NCI-H2081 treated with DMSO at 0.1 percent for 48 hours (cell line): ENCODE results near the gene MCRIP1.
"Not testable (repeated sequence)": the region's sequence is repeated elsewhere in the genome, so short reads cannot be mapped to it uniquely, and the experiment has no call there.

Source experiments
- DNase-seq: peaks from one replicate; lab custom pipeline; 2025; lab: John Stamatoyannopoulos, UW

MCRIP1 gene

DNA sequence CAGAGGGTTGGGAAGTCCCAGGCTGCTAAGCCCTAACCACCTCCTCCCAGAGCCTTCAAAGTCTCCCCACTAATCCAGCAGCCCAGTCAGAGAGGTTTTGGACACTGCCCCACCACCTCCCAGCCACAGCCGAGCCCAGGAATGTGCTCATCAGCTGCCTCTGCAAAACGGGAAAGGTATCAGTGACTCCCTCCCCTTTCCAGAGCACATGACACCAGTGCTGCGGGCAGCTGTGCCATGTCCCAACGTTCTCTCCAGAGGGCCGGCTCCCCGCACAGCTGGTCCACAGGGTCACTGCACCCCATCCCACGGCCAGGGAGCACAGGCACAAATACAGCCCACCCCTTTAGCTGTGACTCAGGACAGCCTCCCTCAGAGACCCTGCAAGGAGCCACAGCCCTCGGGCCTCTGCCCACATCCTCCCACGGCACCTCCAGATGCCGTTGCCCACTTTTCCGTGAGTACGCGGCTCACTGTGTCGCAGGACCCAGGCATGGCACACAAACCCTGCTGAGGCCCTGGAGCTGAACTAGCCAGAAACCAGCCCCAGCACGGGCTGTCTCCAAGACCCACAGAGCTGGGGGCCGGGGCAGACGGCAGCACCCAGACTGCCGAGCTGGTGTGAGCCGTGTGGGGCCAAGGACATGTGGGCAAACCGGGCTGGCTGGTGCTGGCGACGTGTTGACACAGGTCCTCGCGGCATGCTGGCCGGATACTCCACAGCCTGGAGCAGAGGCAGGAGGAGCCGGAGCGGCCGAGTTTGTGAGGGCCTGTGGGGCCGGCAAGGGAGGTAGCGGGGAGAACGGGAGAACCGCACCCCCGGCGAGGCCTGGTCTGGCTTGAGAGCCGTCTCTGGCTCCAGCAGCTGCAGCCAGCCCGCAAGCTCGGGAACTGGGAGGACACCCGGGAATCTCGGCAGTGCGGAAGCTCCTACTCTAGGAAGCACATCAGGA, 8.0 kb upstream of the MCRIP1 start:
- DNase-seq = no peak

DNA sequence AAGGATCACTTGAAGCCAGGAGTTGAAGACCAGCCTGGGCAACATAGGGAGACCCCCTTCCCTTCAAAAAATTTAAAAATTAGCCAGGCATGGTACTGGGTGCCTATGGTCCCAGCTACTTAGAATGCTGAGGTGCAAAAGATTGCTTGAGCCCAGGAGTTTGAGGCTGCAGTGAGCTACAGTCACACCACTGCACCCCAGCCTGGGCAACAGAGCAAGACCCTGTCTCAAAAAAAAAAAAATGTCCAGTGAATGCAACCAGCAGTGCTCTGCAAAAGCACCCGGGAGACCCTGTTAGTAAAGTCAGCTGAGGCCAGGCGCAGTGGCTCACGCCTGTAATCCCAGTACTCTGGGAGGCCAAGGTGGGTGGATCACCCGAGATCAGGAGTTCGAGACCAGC, 7.0 kb upstream of the MCRIP1 start:
- not testable (repeated sequence) for DNase-seq

DNA sequence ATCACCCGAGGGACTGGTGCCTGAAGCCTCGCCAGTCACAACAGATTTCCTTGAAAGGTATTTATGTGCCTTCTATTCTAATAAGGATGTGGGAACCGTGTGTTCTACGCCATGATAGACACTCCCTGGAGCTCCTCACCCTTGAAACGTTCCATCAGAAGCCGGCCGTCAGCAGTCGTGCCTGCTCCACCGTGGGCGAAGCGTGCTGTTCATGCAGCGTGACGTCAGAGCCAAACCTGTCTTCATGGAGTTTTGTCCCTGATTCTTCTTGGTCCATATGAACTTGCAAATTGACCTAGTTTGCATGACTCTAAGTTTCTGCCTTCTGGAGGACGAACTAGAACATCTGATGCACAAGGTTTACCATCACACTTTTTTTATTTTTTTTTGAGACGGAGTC, 6.2 kb upstream of the MCRIP1 start:
- no peak for DNase-seq

DNA sequence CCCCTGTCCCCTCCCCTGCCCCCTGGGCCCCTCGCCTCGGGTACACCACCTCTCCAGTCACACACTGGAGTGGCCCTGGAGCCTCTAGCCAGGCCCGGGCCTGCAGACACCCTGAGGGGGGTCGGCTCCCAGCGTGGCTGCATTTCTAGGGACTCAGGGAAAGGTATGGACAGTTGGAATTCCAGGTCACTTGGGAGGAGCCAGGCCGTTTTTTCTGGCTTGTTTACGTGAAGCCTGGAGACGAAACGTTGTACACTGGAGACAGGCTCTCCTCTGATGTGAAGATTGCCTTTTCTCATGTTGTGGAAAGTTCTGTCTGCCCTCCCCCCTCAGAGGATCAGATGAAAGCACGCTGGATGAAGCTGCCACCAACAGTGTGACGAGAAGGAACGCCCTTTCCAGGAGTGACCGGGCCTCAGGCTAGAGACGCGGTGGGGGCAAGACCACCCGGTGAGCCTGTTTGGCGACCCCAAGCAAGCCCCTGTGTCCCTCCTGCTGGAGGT, 5.7 kb upstream of the MCRIP1 start:
- no peak for DNase-seq

DNA sequence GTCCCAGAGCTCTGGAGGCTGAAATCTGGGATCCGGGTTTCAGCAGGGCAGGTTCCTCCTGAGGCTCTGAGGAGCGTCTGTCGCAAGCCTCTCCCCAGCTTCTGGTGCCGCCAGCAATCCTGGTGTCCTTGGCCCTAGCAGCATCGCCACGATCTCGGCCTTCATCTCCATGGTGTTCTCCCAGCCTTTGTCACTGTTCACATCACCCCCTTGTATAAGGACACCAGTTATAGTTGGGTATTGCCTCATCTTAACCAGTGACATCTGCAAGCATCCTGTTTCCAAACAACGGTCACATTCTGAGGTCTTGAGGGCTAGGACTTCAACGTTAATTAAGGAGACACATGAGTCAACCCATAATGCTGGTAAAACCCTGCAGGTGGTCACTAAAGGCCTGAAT, 4.5 kb upstream of the MCRIP1 start:
- no peak for DNase-seq

DNA sequence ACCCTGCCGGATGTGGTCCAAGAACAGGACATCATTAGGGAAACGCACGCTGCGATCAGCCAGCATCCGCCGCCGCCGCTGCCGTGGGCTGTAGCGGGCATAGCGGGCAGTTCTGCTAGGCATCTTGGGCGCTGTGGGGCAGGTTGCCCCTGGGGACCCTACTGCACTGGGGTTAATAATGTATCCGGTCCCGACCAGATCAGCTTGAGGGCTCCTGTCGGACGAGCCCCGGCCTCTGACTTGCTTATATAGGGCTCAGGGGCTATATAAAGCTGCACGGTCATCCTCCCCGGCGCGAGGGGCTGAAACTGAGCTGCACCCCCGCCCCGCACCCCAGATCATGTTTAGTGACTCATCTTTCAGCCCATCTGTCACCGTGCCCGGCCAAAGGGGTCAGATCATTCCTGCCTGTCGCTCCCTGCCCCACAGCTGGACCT, 1.8 kb upstream of the MCRIP1 start, which contains the start of gene PPP1R27:
PPP1R27 (minus strand) TSS at position 220 of the 437 bp plus-strand sequence; CDS start at position 123, 97 bp downstream.
- DNase-seq = no peak

DNA sequence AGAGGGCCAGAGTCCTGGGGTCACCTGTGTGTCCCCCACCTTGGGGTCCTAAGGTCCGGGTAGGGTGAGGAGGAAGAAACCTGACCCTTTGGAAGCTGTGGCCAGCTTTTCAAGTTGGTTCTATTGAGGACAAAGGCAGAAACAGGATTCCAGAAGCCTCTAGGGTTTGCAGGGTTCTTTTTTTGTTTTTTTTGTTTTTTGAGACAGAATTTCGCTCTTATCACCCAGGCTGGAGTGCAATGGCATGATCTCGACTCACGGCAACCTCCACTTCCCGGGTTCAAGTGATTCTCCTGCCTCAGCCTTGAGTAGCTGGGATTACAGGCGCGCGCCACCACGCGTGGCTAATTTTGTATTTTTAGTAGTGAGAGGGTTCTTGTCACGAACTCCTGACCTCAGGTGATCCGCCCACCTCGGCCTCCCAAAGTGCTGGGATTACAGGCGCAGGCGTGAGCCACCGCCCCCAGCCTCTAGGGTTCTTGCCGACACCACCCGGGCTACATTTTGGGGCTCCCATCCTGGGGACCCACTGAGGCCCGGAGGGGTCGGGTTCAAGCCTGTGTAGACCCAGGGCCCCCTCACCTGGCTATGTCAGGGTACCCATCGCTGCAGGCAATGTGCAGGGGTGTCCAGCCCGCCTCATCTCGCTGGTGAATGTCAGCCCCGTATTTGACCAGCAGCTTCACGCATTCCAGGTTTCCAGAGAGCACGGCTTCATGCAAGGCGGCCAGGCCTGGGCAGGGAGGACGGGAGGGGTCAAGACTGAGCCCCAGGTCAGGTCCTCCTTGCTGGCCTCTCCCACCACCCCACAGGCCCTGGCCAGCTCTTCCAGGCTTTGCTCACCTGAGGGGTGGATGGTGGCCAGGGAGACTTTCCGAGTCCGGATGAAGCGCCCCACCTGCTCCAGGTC, 1.1 kb upstream of the MCRIP1 start:
- DNase-seq = no peak

DNA sequence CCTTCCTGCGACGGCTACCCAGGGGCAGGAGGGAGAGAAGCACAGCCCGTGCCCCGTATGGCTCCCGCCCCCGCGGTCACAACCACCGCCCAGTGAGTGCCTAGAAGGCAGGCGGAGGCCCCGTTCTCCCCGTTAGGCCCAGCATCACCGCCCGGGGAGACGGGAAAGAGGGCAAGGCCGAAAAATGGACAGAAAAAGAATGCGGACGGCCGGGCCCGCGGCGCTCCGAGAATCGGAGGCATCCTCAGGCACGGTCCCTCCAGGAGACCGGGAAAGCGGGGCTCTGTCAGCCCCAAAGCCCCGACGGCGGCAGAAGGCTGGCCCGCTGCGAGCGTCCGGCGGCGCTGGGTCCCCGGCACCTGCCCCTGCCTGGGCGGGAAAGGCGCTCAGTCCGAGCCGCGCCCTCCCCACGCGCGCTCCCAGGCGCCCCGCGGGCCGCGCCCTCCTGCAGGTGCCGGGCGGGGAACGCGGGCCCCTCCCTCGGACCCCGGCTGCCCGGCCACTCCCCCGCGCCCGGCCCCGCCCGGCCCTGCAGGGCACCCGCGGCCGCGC, 407 bp downstream of the MCRIP1 start:
- no peak for DNase-seq

DNA sequence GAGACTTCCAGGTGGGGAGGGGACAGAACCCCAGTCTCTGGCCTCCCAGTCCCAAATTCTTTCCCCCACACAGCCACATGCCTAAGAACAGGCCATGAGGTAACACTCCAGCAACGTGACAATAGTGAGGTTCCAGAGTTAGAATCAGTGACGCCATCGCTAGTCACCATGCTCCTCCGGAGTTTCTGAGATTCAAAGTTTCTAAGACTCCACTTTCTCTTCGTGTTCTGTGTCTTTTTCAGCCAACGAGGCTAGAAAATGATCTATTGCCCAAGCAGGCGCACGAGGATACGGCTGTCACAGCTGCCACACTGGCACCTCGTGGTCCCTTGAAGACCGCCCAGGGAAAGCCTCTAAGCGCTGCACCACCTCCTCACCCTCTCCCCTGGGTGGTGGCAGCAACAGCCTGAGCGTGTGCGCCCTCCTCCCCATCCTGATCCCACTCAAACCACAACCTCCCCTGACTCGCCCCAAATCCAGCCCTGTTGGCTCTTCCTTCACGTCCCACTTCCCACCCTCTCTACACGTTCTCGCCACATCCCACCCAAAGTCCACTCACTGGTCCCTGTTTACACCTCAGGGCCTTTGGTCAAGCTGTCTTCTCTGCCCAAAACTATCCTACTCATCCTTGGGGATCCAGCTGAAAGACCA, 1.0 kb downstream of the MCRIP1 start:
- DNase-seq = no peak

DNA sequence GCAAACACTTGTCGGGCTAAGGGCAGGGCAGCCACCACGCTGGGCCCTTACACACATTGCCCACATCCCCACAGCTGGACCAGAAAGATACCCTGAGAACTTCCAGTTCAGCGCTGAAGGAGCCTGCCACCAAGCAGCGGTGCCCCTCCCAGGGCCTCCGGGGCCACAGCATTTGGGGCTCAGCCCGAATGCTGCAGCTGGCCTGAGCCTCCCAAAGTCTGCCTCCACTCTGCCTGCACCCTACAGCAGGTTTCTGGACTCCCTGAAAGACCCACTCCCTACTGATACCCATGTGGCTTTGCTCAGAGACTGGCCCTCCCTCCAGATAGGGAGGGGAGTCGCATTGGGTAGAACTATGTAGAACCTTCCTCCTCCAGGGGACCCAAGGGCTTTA, 1.5 kb downstream of the MCRIP1 start:
- DNase-seq = no peak

DNA sequence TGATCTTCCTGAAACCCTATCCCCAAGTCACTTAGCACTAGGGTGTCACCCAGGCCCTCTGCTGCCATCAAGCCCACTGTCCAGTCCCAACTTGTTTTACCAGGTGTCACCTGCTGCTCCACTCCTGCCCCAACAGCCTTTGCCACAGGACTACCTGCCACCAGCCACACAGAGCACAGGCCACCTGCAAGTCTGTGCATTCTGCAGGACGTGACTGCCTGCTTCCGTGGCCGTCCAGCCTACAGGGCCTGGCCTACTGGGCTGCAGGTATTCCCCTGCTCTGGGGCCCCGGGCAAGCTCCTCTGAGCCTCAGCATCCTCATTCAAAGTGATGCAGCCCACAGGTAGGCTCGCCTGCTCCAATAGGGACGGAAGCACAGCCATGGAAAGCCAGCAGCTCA, 3.2 kb downstream of the MCRIP1 start:
- DNase-seq = no peak

DNA sequence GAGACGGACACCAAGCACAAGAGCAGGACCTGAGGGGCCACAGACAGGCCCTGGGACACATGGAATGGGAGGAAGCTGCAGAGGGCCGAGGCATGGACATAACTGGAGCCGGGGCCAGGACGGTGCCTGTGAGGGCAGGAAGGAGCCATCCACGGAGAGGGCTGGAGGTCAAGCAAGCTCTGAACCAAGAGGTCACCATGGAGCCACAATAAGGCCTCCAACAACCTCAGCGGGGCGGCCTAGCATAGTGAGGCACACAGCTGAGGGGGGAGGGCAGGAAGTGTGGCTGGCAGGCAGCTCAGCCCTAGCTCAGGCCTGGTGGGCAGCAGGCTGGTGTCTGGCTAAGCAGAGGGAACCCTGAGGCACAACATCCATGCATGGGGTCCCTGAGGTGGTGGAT, 4.4 kb downstream of the MCRIP1 start:
- no peak for DNase-seq

DNA sequence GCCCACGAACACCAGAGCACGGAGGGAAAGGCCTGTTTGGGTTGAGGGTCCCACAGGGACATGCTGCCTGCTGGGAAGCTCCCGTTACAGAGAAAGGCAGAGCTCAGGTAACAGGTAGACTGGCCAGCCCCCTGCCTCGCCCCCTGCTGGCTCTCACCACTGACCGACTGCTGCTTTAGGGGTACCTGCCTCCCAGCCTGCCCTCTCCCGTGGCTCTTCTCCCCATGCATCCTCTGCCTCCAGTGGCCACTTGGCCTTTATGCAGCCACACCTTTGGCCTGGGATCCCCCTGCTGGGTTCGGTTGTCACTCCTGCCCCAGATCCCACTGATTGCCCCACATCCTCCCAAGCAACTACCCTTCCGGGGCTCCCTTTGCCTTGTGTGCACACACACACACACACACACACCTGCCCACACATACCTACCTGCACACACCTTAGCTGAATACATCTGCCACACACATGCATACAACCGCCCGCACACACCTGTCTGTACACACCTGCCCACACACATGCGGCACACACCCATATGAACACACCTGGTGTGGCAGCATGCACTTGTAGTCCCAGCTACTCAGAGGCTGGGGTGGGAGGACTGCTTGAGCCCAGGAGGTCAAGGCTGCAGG, 7.1 kb downstream of the MCRIP1 start:
- DNase-seq = no peak

DNA sequence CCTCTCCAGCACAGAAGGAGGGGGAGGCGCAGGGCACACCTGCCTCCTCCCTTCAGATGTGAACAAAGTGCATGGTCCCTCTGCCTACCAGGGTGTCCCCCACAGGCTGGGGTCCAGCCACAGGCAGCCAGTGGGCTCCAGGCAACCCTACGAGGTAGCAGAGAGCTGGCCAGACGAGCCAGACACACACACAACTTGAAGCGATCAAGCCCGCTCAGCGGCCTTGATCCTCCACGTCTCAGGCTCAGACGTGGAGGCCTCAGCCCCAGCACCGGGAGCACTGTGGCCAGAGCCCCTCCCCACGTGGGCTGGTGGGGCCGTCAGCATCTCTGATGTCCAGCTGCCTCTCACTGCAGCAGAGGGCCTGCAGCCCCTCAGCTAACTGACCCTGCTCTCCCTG, 8.5 kb downstream of the MCRIP1 start:
- DNase-seq = no peak

DNA sequence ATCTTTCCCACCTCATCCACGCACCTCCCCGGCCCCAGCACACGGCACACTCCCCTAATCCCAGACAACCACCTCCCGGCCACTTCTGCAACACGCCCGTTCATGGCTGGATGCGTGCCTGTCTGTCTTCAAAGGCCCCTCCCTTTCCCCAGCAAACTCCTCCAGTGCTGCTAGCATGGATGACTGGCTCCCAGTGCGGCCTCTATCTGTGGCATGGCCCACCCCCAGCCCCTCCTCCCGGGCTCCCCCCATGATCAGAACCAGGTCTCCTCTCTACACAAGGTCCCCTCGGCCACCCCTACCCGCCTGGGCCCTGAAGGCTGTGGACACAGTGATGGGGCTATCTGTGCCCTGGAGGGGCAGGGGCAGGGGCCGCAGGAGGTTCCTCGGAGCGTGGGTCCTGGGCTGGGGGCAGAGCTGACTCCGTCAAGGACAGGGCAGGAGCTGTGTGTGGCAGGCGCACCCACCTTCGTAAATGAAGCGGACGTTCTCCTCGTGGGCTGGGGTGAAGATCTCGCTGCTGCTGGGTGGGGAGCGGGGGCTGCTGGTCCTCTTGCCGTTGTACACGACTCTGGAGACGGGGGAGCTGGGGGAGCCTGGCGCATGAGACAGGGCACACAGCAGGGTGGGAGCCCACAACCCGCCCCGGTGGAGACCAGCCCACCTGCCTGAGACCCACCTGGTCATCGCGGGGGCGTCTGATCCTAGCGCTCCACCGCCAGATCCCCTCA, 9.1 kb downstream of the MCRIP1 start:
- DNase-seq = no peak

DNA sequence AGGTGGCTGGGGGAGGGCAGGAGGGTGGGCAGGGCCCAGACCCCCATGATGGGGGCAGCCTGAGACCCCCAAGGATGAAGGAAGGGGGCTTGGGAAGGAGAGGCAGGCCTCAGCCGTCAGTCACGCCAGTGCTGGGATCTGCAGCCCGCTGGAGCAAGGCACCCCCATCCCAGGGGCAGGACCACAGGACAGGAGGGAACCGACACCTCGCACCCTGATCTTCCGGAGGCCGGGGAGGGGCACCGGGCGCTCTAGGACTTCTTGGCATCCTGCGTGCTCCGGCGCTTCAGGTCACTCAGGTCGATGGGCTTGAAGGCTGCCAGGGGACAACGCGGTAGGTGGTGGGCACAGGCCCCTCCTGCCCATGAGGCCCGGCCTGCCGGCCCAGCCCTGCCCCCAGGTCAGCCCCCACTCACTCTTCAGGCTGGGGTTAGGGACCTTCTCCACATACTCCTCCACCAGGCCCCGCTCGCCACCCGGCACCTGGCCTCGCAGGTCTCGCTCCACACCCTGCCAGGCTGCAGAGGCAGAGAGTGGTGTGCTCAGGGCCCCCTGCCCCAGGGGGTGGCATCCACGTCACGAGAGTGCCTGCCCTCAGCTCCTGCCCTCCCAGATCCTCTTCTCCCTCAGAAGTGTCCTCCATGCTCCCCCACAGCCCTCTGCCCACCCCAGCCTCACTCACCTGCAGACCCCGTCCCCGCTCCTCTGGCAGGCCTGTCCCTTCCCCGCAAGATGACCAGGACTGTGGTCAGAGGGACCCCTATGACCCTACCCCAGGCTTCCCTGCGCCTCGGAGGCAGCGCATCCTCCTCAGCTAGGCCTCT, 9.9 kb downstream of the MCRIP1 start:
- no peak for DNase-seq

DNA sequence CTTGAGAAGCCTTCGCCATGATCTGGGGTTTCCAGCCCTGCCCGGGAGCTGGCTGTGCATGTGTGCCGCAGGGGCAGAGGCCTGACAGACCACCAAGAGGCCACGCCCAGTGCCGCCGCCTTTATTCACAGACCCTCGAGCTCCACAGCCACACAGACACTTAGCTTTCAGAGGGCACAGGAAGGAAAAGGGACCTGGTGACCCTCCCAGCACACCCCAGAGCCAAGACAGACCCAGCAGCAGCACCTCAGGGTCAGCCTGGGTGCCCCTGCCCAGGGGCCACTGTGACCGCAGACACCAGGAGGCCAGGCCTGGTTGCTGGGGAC, 10.8 kb downstream of the MCRIP1 start:
- no peak for DNase-seq

DNA sequence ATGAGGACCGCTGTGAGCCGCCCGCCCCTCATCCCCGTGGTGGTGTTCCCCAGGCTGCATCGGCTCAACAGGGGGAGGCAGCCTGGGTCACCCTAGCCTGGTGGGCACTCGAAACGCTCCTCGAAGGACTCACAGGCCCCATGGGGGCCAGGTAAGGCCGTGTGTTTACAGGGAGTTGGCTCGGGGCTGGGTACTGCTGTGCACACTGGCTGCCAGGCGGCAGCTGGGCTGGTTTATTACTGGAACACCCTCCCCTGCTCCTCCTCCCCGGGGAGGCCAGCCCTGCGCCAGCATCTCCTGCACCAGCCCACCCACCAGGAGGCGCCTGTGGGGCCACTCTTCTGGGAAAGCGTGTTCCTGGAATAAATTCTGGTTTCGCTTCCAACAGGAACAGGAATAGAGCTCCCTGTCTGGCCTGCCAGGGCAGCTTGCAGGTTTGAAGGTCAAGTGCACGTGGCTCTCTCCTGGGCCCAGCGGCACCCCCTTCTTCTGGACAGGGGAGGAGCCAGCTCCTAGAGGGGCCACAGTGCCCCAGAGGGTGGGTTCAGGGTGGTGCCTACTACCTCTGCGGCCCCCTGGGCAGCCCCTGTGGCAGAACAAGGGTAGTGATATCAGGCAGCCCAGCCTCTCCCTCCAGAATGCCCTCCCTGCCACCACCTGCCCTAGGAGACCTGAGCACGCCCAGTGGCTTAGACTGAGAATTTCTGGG, 11.3 kb downstream of the MCRIP1 start:
- DNase-seq = peak; percentile 83

DNA sequence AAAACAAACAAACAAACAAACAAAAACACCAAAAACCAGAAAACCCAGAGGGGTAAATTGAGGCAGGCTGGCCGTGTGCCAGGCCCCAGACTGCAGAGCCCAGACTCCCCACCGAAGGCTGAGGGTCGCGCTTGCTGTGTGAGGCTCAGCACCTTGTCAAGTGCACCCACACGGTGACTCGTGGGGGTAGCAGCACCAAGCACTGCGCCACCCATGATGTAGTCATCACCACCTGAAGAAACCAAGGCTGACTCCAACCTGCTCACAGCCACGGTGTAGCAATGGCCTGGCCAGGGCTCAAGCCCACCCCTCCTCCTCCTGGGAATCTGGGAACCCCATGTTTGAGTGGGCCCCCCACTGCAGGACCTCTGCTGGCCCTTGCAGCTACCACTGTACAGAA, 11.9 kb downstream of the MCRIP1 start:
- no peak for DNase-seq
